Non-pigmented ciliary epithelial cell (primary cell): Measurements from ENCODE around the gene KIF13A.
"Not testable (repeated sequence)": the region's sequence is repeated elsewhere in the genome, so short reads cannot be mapped to it uniquely, and the experiment has no call there.

Source experiments
- DNase-seq: peaks from one replicate; pipeline ENCODE4 v3.0.0-alpha.2; 2010; ENCODE audit warnings: low read depth

KIF13A gene

GRCh38 chr6:17870300-17871188 is 116.9 kb downstream of the KIF13A start:
- no peak for DNase-seq

GRCh38 chr6:17869753-17870050 is 117.7 kb downstream of the KIF13A start:
- no peak for DNase-seq

GRCh38 chr6:17869010-17869752 is 118.3 kb downstream of the KIF13A start:
- DNase-seq, result no peak

GRCh38 chr6:17867880-17868279 is 119.6 kb downstream of the KIF13A start:
- DNase-seq, result no peak

- no peak for DNase-seq
Observed at GRCh38 chr6:17866876-17867444, 120.5 kb downstream of the KIF13A start.

GRCh38 chr6:17865798-17866725 is 121.4 kb downstream of the KIF13A start:
- peak; percentile 86 for DNase-seq

GRCh38 chr6:17865243-17865642 is 122.2 kb downstream of the KIF13A start:
- no peak for DNase-seq

- DNase-seq, result peak; percentile 67
Observed at GRCh38 chr6:17863901-17864754, 123.3 kb downstream of the KIF13A start.

GRCh38 chr6:17861361-17861760 is 126.1 kb downstream of the KIF13A start:
- no peak for DNase-seq

- no peak for DNase-seq
Observed at GRCh38 chr6:17859846-17860245, 127.6 kb downstream of the KIF13A start.

GRCh38 chr6:17858584-17858983 is 128.9 kb downstream of the KIF13A start:
- DNase-seq, result no peak

- DNase-seq, result not testable (repeated sequence)
Observed at GRCh38 chr6:17857188-17857587, 130.2 kb downstream of the KIF13A start.

GRCh38 chr6:17856306-17856705 is 131.1 kb downstream of the KIF13A start:
- DNase-seq, result no peak

- DNase-seq, result no peak
Observed at GRCh38 chr6:17855381-17855780, 132.1 kb downstream of the KIF13A start.

- no peak for DNase-seq
Observed at GRCh38 chr6:17853533-17853932, 133.9 kb downstream of the KIF13A start.

- no peak for DNase-seq
Observed at GRCh38 chr6:17851720-17852161, 135.7 kb downstream of the KIF13A start.

GRCh38 chr6:17851001-17851719 is 136.3 kb downstream of the KIF13A start:
- DNase-seq, result no peak

GRCh38 chr6:17850281-17850680 is 137.2 kb downstream of the KIF13A start:
- no peak for DNase-seq

GRCh38 chr6:17847203-17847760 is 140.2 kb downstream of the KIF13A start:
- DNase-seq, result no peak

GRCh38 chr6:17846762-17847161 is 140.7 kb downstream of the KIF13A start:
- DNase-seq, result no peak
